Breast epithelium (tissue), 4 donors: ENCODE measurements around the gene CCL7. TPM values are rescaled to one million over a fixed set of nuclear protein-coding genes. Genes with fewer than 3 reads are reported as not detected.
A peak's percentile ranks its signal among the peaks of the same experiment; 100 is the strongest.

Experiments
- DNase-seq, 2 donors: peaks; one replicate each; pipeline ENCODE4 v3.0.0-alpha.2; 2019; ENCODE audit warnings: low spot score in 2 of 2
- H3K27ac ChIP-seq, 2 donors: fragments of 200-600 bp; sonication (generic) in 1 of 2; one replicate each; pipeline ENCODE4 v1.5.1; 2016 to 2019; ENCODE audit warnings: mild to moderate bottlenecking in 1 of 2
- H3K27me3 ChIP-seq, 2 donors: fragments of 200-600 bp; sonication (generic) in 1 of 2; one replicate each; pipeline versions ENCODE4 v1.5.1 to v1.6.0; 2017 to 2019; ENCODE audit warnings: control low read depth in 1 of 2, mild to moderate bottlenecking in 1 of 2
- H3K36me3 ChIP-seq: fragments of 200-600 bp; one replicate; pipeline ENCODE4 v1.5.1; 2019
- H3K4me1 ChIP-seq, 2 donors: fragments of 200-600 bp; sonication (generic); one replicate each; pipeline ENCODE4 v1.5.1; 2016 to 2019; ENCODE audit warnings: control low read depth in 1 of 2
- H3K4me3 ChIP-seq, 3 donors: fragments of 200-600 bp; sonication (generic); 1 replicate in 2 of 3; 2 replicates in 1 of 3; pipeline ENCODE4 v1.5.1; 2016 to 2019; ENCODE audit warnings: mild to moderate bottlenecking in 3 of 3, moderate library complexity in 2 of 3
- H3K9me3 ChIP-seq, 2 donors: fragments of 200-600 bp; sonication (generic) in 1 of 2; one replicate each; pipeline ENCODE4 v1.5.1; 2016 to 2019; ENCODE audit warnings: control low read depth in 1 of 2
- CTCF ChIP-seq, 3 donors: fragments of 450-650 bp; IDR thresholded peaks; one replicate each; pipeline ENCODE4 v1.5.1; 2016 to 2017; ENCODE audit warnings: antibody characterized with exemption in 3 of 3, mild to moderate bottlenecking in 3 of 3, moderate library complexity in 3 of 3
- POLR2A ChIP-seq: fragments of 450-650 bp; IDR thresholded peaks from one replicate; pipeline ENCODE4 v1.6.1; 2016; ENCODE audit warnings: antibody characterized with exemption, mild to moderate bottlenecking, moderate library complexity
- POLR2AphosphoS5 ChIP-seq, 3 donors: sonication (generic); formaldehyde crosslinking; IDR thresholded peaks; one replicate each; pipeline ENCODE4 v1.6.1; 2017; ENCODE audit warnings: antibody characterized with exemption in 3 of 3
- intact Hi-C: fragments of 100-400 bp; cut with DNase I; formaldehyde crosslinking; loops from one replicate; pipeline ENCODE4 v1.15.1; 2023; ENCODE audit warnings: low total_unique reads
- total RNA-seq, 3 donors: library from RNA; depleted of rRNA; stranded (reverse); fragments of >200 nt; gene quantifications; one replicate each; pipeline ENCODE4 v1.1.0, GENCODE V29; 2016

The CCL7 gene
- total RNA-seq, 3 donors from 2014 or later, result not detected

GRCh38 chr17:34234616-34235015, 35.4 kb upstream of the CCL7 start:
- Histone ChIP-seq H3K4me3 (no peak overlapping the region), H3K36me3 (no peaks in the 10 kb centered on the region), H3K27ac (peak overlapping the region; percentile 64 to 78), H3K27me3 (no peaks in the 10 kb centered on the region), H3K9me3 (no peaks in the 10 kb centered on the region), H3K4me1 (peaks cover 0 to 10% of the 10 kb centered on the region in 2 donors)
- DNase-seq, result no peak
- intact Hi-C loops, result no loop called here
- TF ChIP-seq POLR2AphosphoS5 (IDR thresholded peaks at IDR 0.05) (no peak), POLR2A (no peak)

GRCh38 chr17:34235389-34236028, 34.5 kb upstream of the CCL7 start:
- no peaks in the 10 kb centered on the region for H3K27me3 ChIP-seq
- DNase-seq, result peak in 1 of 2 donors; percentile 43
- peak overlapping the region; percentile 64 to 78 for H3K27ac ChIP-seq
- no peak overlapping the region for H3K4me3 ChIP-seq
- no peak for TF ChIP-seq CTCF (IDR thresholded peaks at IDR 0.05)
- TF ChIP-seq POLR2AphosphoS5 (IDR thresholded peaks at IDR 0.05), result peak in 1 of 3 donors; percentile 33
- H3K9me3 ChIP-seq, result no peaks in the 10 kb centered on the region
- no peaks in the 10 kb centered on the region for H3K36me3 ChIP-seq
- peaks cover 0 to 10% of the 10 kb centered on the region in 2 donors for H3K4me1 ChIP-seq
- intact Hi-C loops, result no loop called here

- no peak overlapping the region for H3K4me3 ChIP-seq
- no peaks in the 10 kb centered on the region for H3K27me3 ChIP-seq
- no peaks in the 10 kb centered on the region for H3K36me3 ChIP-seq
- H3K9me3 ChIP-seq, result no peaks in the 10 kb centered on the region
- DNase-seq, result no peak
- H3K27ac ChIP-seq, result peak overlapping the region in 1 of 2 donors; percentile 78
- H3K4me1 ChIP-seq, result peaks cover 0 to 10% of the 10 kb centered on the region in 2 donors
- intact Hi-C loops, result no loop called here
- TF ChIP-seq POLR2AphosphoS5 (IDR thresholded peaks at IDR 0.05) (no peak), CTCF (IDR thresholded peaks at IDR 0.05) (no peak), POLR2A (no peak)
These were observed 33.6 kb upstream of the CCL7 start for GRCh38 chr17:34236281-34236892.

- intact Hi-C loops, result no loop called here
- Histone ChIP-seq H3K27ac (no peak overlapping the region), H3K4me1 (peaks cover 0 to 10% of the 10 kb centered on the region in 2 donors)
These were observed 32.6 kb upstream of the CCL7 start for GRCh38 chr17:34237458-34237857.

GRCh38 chr17:34241062-34241461, 29.0 kb upstream of the CCL7 start:
- no peaks in the 10 kb centered on the region for H3K27me3 ChIP-seq
- no peaks in the 10 kb centered on the region for H3K36me3 ChIP-seq
- intact Hi-C loops, result no loop called here
- H3K4me1 ChIP-seq, result peaks cover 0 to 10% of the 10 kb centered on the region in 2 donors
- DNase-seq, result no peak
- TF ChIP-seq POLR2AphosphoS5 (IDR thresholded peaks at IDR 0.05) (no peak), POLR2A (no peak), CTCF (IDR thresholded peaks at IDR 0.05) (no peak)
- no peak overlapping the region for H3K4me3 ChIP-seq
- no peaks in the 10 kb centered on the region for H3K9me3 ChIP-seq
- H3K27ac ChIP-seq, result peak overlapping the region in 1 of 2 donors; percentile 61

More at GRCh38 chr17:34237458-34237857, 32.6 kb upstream of the CCL7 start:
- TF ChIP-seq POLR2A (no peak), POLR2AphosphoS5 (IDR thresholded peaks at IDR 0.05) (no peak), CTCF (IDR thresholded peaks at IDR 0.05) (no peak)
- Histone ChIP-seq H3K27me3 (no peaks in the 10 kb centered on the region), H3K4me3 (no peak overlapping the region), H3K36me3 (no peaks in the 10 kb centered on the region), H3K9me3 (no peaks in the 10 kb centered on the region)
- no peak for DNase-seq
